Chondrocyte (in vitro differentiated cells): ENCODE measurements around the gene SLC52A3. TPM values are rescaled to one million over a fixed set of nuclear protein-coding genes. Genes with fewer than 3 reads are reported as not detected.

ENCODE experiments used
- DNase-seq: peaks from one replicate; pipeline ENCODE4 v3.0.0; 2021; ENCODE audit warnings: mixed read lengths, low spot score
- H3K27ac Mint-ChIP-seq: one replicate; pipeline ENCODE4 v1.8.0; 2021; ENCODE audit warnings: mild to moderate bottlenecking, moderate library complexity, mixed read lengths; ENCODE audit not compliant: unreplicated experiment
- H3K27me3 Mint-ChIP-seq: 2 replicates; pipeline ENCODE4 v1.8.0; 2021; ENCODE audit warnings: low read depth, mixed read lengths
- H3K36me3 Mint-ChIP-seq: 2 replicates; pipeline ENCODE4 v1.8.0; 2021; ENCODE audit warnings: low read depth, mixed read lengths
- H3K4me1 Mint-ChIP-seq: 2 replicates; pipeline ENCODE4 v1.8.0; 2021; ENCODE audit warnings: low read depth, mild to moderate bottlenecking, mixed read lengths
- H3K4me3 Mint-ChIP-seq: one replicate; pipeline ENCODE4 v1.8.0; 2021; ENCODE audit warnings: mild to moderate bottlenecking, moderate library complexity, mixed read lengths; ENCODE audit not compliant: unreplicated experiment
- H3K9me3 Mint-ChIP-seq: 2 replicates; pipeline ENCODE4 v1.8.0; 2021; ENCODE audit warnings: low read depth, mixed read lengths
- total RNA-seq: library from RNA; stranded (reverse); gene quantifications from 3 replicates; pipeline ENCODE4 v1.2.1, GENCODE V29; 2021
- TF ChIP-seq, protein P1 (sequence below): fragments of 200-600 bp; sonication (generic); IDR thresholded peaks from 2 replicates; pipeline ENCODE4 v1.5.0; 2021; ENCODE audit warnings: antibody characterized with exemption, mild to moderate bottlenecking, moderate library complexity

SLC52A3 gene
- total RNA-seq, 1 donor from 2014 or later: not detected

DNA sequence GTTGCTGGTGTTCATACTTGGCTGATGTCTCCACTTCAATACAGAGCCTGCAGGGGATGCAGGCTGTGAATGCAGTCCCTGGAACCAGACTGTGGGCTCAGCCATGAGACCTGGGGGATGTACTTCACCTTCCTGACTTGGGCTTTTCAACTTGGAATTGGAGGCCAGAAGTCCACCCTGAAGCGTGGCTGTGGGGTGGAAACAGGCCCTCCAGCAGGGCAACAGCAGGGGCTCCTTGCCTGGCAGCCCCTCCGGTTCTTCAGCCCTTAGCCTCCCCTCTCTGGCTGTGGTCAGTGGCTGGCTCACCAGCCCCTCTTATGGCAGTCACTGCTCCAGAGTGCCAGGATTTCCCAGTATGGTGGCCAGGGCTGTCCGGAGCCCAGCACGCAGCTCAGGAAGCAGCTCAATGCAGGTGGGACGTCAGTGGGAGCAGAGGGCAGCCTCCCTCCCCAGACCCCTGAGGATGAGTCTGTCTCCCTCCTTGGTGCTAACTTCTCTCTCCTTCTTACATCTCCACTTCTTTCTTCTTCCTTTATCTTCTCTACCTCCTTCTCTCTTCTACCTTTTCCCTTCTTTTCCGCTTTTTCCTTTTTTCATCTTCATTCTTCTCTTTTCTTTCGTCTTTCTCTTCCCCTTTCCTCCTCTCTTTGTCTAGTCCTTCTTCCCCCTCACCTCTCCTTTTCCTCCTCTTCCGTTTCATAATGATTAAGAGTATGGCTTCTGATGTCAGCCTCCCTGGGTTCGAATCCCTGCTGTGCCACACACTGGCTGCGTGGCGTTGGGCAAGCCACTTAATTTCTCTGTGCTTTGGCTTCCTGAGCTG, 45.3 kb downstream of the SLC52A3 start:
- no peak overlapping the region for H3K27ac Mint-ChIP-seq
- peaks cover 72% of the 10 kb centered on the region for H3K27me3 Mint-ChIP-seq
- no peaks in the 10 kb centered on the region for H3K36me3 Mint-ChIP-seq
- H3K9me3 Mint-ChIP-seq: no peaks in the 10 kb centered on the region
- TF ChIP-seq, protein P1, sequence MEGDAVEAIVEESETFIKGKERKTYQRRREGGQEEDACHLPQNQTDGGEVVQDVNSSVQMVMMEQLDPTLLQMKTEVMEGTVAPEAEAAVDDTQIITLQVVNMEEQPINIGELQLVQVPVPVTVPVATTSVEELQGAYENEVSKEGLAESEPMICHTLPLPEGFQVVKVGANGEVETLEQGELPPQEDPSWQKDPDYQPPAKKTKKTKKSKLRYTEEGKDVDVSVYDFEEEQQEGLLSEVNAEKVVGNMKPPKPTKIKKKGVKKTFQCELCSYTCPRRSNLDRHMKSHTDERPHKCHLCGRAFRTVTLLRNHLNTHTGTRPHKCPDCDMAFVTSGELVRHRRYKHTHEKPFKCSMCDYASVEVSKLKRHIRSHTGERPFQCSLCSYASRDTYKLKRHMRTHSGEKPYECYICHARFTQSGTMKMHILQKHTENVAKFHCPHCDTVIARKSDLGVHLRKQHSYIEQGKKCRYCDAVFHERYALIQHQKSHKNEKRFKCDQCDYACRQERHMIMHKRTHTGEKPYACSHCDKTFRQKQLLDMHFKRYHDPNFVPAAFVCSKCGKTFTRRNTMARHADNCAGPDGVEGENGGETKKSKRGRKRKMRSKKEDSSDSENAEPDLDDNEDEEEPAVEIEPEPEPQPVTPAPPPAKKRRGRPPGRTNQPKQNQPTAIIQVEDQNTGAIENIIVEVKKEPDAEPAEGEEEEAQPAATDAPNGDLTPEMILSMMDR: no peak
- no peak for DNase-seq
- H3K4me1 Mint-ChIP-seq: no peaks in the 10 kb centered on the region
- H3K4me3 Mint-ChIP-seq: no peak overlapping the region

DNA sequence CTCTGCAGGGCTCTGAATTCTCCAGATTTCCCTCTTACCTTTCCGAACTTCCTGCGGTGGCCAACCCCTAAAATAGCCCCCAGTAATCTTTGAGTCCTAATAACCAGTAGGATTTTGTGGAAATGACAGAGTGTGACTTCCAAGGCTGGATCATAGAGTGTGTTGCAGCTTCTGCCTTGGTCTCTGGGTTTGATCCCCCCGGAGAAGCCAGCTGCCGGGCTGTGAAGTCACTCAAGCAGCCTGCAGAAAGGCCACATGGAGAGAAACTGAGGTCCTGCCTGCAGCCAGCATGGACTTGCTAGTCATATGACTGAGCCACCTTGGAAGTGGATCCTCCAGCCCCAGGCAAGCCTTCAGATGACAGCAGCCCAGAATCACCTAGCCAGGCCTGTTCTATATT, 46.4 kb downstream of the SLC52A3 start:
- Mint-ChIP-seq H3K4me1 (no peaks in the 10 kb centered on the region), H3K9me3 (no peaks in the 10 kb centered on the region), H3K27ac (no peak overlapping the region), H3K27me3 (peaks cover 76% of the 10 kb centered on the region), H3K4me3 (no peak overlapping the region), H3K36me3 (no peaks in the 10 kb centered on the region)
- DNase-seq: no peak
- TF ChIP-seq, protein P1: no peak

DNA sequence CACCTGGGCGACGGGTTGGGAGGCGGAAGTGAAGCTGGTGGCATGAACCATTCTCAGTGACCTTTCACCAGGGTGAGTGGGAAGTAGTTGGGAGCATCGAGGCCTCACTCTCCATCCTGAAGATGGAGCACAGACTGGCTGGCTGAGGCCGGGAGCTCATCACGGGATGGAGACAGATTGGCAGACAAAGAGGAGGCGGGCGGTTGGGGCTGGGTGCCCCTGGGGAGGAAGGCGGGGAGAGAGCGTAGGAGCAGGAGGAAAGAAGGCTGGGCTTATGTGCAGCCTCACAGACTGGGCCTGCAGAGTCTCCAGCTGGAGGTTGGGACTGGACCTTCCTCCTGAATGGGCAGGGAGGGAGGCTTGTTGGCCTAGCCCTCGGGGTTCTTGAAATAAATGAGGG, 48.5 kb downstream of the SLC52A3 start:
- Mint-ChIP-seq H3K4me3 (no peak overlapping the region), H3K4me1 (no peaks in the 10 kb centered on the region), H3K27me3 (peaks cover 62% of the 10 kb centered on the region), H3K9me3 (no peaks in the 10 kb centered on the region), H3K27ac (no peak overlapping the region), H3K36me3 (no peaks in the 10 kb centered on the region)
- no peak for DNase-seq
- TF ChIP-seq, protein P1: no peak

DNA sequence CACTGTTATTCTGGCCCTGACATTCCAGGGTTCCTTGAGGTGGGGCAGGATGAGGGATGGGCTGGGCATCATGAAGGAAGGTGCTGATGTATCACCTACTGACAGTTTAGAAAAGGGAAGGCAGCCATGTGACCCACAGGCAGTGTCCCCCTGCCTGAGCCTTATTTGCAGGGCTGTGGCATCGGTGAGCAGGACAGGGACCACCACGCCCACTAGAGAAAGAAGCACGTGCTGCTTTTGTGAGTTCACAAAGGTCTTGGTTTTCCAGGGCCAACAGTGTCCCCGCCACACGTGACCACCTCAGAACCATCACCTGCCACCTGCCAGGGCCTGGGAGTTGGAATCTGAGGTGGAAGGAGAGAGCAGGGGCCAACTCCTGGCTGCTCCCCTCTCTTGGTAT, 49.2 kb downstream of the SLC52A3 start:
- Mint-ChIP-seq H3K27ac (no peak overlapping the region), H3K4me1 (no peaks in the 10 kb centered on the region), H3K9me3 (no peaks in the 10 kb centered on the region), H3K4me3 (no peak overlapping the region), H3K27me3 (peaks cover 58% of the 10 kb centered on the region), H3K36me3 (no peaks in the 10 kb centered on the region)
- no peak for DNase-seq
- TF ChIP-seq, protein P1: no peak

DNA sequence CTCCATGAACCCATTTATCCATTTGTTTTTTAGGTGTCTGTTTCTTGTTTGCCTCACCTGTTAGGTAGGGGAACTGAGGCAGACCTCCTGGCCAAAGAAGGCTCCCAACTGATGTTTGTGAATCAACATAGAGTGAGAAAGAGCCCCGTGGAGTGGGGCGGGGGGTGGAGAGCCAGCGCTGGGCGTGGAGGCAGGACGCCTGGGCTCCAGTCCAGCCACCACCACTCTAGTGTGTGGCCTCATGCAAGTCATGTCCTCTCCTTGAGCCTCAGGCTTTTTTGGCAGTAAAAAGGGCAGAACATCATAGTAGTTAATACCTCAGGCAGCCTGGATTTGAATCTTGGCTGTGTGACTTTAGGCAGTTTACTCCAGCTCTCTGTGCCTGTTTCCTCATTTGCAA, 50.5 kb downstream of the SLC52A3 start:
- H3K27ac Mint-ChIP-seq: no peak overlapping the region
- no peak overlapping the region for H3K4me3 Mint-ChIP-seq
- no peaks in the 10 kb centered on the region for H3K4me1 Mint-ChIP-seq
- peaks cover 6% of the 10 kb centered on the region for H3K9me3 Mint-ChIP-seq
- DNase-seq: peak; percentile 61
- H3K36me3 Mint-ChIP-seq: no peaks in the 10 kb centered on the region
- peaks cover 46% of the 10 kb centered on the region for H3K27me3 Mint-ChIP-seq
- TF ChIP-seq, protein P1: no peak
